C4-2B (cell line): Measurements from ENCODE around the gene TMTC1.

Source experiments
- ZFX ChIP-seq: fragments of 450-650 bp; IDR thresholded peaks from 2 replicates; pipeline ENCODE4 v1.6.1; 2017
- TF ChIP-seq, protein P1 (sequence below): fragments of 450-650 bp; conservative IDR thresholded peaks from 2 replicates; pipeline ENCODE4 v1.5.1; 2017; ENCODE audit warnings: mild to moderate bottlenecking

DNA sequence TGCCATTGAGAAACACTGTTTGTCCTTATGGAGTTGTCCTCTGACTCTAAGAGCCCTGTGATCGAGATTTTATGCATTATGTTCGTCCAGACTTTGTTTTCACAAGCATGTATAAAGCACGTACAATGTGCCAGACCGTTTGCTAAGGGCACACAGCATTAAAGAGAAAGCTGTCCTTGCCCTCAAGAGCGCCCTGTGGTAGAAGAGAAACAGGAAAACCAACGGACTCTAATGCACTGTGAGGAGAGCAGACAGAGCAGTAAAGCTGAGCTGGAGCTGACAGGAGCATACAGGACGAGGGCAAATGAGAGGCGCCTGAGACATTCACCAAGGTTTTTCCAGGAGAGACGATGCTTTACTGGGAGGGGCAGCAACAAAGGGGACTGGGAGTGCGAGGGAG is 220.1 kb downstream of the TMTC1 start:
- TF ChIP-seq, protein P1, sequence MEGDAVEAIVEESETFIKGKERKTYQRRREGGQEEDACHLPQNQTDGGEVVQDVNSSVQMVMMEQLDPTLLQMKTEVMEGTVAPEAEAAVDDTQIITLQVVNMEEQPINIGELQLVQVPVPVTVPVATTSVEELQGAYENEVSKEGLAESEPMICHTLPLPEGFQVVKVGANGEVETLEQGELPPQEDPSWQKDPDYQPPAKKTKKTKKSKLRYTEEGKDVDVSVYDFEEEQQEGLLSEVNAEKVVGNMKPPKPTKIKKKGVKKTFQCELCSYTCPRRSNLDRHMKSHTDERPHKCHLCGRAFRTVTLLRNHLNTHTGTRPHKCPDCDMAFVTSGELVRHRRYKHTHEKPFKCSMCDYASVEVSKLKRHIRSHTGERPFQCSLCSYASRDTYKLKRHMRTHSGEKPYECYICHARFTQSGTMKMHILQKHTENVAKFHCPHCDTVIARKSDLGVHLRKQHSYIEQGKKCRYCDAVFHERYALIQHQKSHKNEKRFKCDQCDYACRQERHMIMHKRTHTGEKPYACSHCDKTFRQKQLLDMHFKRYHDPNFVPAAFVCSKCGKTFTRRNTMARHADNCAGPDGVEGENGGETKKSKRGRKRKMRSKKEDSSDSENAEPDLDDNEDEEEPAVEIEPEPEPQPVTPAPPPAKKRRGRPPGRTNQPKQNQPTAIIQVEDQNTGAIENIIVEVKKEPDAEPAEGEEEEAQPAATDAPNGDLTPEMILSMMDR, result no peak
- TF ChIP-seq ZFX, result no peak
